GM12865 (cell line): ENCODE data around the gene SETD2.
"Not testable (repeated sequence)": the region's sequence is repeated elsewhere in the genome, so short reads cannot be mapped to it uniquely, and the experiment has no call there.

ENCODE experiments used
- DNase-seq: peaks from one replicate; pipeline ENCODE4 v3.0.0; 2010; ENCODE audit warnings: low read depth
- H3K4me3 ChIP-seq: 2 replicates; pipeline ENCODE4 v1.5.1; 2011; ENCODE audit warnings: mild to moderate bottlenecking, low read depth, low read length, control low read depth
- TF ChIP-seq, protein P1 (sequence below): IDR thresholded peaks from 2 replicates; pipeline ENCODE4 v1.5.1; 2011; ENCODE audit warnings: low read length, control low read depth, low read depth, inconsistent platforms; ENCODE audit not compliant: insufficient read depth; ENCODE audit errors: missing control alignments

Gene SETD2, protein sequence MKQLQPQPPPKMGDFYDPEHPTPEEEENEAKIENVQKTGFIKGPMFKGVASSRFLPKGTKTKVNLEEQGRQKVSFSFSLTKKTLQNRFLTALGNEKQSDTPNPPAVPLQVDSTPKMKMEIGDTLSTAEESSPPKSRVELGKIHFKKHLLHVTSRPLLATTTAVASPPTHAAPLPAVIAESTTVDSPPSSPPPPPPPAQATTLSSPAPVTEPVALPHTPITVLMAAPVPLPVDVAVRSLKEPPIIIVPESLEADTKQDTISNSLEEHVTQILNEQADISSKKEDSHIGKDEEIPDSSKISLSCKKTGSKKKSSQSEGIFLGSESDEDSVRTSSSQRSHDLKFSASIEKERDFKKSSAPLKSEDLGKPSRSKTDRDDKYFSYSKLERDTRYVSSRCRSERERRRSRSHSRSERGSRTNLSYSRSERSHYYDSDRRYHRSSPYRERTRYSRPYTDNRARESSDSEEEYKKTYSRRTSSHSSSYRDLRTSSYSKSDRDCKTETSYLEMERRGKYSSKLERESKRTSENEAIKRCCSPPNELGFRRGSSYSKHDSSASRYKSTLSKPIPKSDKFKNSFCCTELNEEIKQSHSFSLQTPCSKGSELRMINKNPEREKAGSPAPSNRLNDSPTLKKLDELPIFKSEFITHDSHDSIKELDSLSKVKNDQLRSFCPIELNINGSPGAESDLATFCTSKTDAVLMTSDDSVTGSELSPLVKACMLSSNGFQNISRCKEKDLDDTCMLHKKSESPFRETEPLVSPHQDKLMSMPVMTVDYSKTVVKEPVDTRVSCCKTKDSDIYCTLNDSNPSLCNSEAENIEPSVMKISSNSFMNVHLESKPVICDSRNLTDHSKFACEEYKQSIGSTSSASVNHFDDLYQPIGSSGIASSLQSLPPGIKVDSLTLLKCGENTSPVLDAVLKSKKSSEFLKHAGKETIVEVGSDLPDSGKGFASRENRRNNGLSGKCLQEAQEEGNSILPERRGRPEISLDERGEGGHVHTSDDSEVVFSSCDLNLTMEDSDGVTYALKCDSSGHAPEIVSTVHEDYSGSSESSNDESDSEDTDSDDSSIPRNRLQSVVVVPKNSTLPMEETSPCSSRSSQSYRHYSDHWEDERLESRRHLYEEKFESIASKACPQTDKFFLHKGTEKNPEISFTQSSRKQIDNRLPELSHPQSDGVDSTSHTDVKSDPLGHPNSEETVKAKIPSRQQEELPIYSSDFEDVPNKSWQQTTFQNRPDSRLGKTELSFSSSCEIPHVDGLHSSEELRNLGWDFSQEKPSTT (N-terminal part only)

DNA sequence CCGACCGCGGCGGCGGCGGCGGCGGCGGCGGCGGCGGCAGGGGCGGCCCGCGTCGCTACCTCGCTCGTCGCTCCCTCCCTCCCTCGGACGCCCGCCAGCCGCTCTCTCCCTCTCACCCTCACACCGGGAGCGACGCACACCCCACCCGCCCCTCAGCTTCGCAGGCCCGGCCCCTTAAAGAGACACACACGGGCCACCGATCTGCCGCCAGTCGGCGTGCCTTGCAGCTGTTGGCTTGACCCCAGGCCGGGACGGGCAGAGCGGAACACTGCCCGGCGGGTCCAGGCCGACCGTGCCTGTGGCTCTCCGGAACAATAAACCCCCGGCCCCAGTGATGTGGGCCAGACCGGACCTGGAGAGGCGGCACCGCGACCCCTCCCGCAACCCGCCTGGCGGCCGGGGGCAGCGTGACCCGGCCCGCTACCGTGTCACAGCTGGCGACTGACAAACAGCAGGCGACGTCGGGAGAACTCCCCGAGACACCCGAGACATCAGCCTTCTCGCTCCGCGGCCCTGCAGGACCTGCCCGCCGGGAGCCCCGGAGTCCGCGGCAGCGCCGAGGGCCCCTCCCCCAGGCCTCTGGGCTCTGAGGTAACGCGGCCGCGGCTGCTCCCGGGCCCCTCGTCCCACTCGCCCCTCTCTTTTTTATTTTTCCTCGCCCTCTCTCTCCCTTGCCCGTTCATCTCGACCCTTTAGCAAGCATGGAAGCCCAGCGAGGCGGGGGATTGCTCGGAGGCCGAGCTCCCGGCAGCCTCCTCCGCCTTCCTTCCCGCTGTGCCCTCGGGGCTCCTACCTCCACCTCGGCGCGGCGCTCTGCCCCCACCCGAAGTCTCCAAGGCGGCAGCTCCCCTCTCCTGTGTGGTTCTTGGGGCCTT is at the start of gene SETD2:
TSS of gene SETD2 (minus strand) at position 107 of the 875 bp plus-strand sequence. CDS start 189 bp downstream, outside the sequence.
- peak; percentile 95 for DNase-seq
- H3K4me3 ChIP-seq: peak within 1 kb of the TSS; percentile 88
- TF ChIP-seq, protein P1, sequence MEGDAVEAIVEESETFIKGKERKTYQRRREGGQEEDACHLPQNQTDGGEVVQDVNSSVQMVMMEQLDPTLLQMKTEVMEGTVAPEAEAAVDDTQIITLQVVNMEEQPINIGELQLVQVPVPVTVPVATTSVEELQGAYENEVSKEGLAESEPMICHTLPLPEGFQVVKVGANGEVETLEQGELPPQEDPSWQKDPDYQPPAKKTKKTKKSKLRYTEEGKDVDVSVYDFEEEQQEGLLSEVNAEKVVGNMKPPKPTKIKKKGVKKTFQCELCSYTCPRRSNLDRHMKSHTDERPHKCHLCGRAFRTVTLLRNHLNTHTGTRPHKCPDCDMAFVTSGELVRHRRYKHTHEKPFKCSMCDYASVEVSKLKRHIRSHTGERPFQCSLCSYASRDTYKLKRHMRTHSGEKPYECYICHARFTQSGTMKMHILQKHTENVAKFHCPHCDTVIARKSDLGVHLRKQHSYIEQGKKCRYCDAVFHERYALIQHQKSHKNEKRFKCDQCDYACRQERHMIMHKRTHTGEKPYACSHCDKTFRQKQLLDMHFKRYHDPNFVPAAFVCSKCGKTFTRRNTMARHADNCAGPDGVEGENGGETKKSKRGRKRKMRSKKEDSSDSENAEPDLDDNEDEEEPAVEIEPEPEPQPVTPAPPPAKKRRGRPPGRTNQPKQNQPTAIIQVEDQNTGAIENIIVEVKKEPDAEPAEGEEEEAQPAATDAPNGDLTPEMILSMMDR: peak; percentile 39

DNA sequence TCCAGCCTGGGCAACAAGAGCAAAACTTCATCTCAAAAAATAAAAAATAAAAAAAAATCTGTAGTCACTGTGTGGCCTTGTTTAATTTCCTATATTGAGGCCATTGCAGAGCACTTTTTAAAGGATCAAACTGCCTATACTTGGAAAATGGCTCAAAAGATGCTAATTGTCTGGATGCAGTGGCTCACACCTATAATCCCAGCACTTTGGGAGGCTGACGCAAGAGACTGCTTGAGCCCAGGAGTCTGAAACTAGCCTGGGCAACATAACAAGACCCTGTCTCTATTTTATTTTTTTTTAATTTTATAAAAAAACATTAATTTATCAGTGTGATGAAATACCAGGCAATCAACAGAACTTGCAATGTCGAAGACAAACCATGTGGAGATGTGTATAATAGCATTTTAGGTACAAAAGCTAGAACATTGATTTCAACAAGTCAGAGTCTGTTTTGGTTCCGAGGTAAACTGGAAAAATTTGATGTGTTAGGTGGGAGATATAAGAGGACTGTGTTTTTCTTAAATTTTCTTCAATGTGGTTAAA is 47.0 kb upstream of the SETD2 start:
- DNase-seq: no peak
- H3K4me3 ChIP-seq: no peak overlapping the region
- TF ChIP-seq, protein P1: no peak

DNA sequence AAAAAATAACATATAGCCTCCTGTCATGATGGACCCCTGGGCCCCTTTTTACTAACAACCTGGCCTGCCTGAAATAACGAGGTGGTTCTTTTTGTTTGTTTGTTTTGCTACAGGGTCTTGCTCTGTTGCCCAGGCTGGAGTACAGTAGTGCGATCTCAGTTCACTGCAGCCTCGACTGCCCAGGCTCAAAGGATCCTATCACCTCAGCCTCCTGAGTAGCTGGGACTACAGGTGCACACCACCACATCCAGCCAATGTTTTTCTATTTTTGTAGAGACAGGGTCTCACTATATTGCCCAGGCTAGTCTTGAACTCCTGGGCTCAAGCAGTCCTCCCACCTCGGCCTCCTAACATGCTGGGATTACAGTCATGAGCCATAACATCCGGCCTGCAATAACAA is 42.1 kb upstream of the SETD2 start:
- not testable (repeated sequence) for DNase-seq

DNA sequence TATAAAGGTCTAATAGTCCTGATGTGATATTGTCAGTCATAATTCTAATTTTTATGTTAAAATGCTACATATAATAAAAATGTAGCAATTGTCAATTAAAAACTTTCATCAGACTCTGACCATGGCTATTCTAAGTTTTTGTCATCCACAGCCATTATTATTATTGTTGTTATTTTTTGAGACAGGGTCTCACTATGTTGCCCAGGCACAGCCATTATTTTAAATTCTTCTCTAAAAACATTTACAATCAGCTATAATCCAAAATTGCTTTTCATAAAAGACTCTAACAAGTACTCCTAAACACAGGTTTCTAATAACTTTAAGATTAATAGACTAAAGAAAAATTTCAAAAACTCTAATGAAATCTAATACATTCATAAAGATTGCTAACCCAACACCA is 41.0 kb upstream of the SETD2 start:
- no peak for DNase-seq
- H3K4me3 ChIP-seq: no peak overlapping the region
- TF ChIP-seq, protein P1: no peak

More for the DNA sequence above, 42.1 kb upstream of the SETD2 start:
- H3K4me3 ChIP-seq: not testable (repeated sequence)

DNA sequence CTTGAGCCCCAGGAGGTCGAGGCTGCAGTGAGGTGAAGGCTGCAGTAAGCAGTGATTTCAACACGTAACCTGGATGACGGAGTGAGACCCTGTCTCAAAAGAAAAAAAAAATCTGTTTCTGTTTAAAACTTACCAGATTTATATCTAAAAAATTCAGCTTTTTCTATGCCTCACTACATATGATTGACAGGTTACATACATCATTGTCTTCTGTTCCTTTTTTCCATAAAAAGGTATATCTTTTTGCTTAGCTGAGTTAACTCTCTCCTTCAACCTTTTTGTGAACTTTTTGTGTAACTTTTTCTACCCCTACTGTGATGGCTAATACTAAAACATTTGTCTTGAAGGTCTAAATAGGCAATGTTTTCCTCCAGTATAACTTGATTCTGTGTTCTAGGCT is 38.6 kb upstream of the SETD2 start:
- TF ChIP-seq, protein P1: no peak
- no peak for DNase-seq
- no peak overlapping the region for H3K4me3 ChIP-seq

DNA sequence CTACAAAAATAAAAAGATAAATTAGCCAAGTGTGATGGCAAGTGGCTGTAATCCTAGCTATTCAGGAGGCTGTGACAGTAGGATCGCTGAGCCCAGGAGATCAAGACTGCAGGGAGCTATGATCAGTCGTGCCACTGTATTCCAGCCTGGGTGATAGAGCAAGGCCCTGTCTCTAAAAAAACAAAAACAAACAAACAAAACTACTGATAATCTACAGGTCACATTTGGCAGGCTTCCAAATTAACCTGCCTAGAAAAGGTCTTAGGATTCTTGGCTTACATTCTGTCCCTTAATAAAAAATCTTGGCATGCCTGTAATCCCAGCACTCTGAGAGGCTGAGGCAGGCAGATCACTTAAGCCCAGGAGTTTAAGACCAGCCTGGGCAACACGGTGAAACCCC is 33.4 kb upstream of the SETD2 start:
- TF ChIP-seq, protein P1: no peak
- H3K4me3 ChIP-seq: no peak overlapping the region
- no peak for DNase-seq
